HepG2 (cell line): ENCODE measurements around the gene CXCR5.

ENCODE experiments used
- CBFB ChIP-seq: sonication (generic); formaldehyde crosslinking; IDR thresholded peaks from 2 replicates; pipeline ENCODE4 v1.4.0; 2020; ENCODE audit warnings: missing genetic modification reagents
- FOXK2 ChIP-seq: fragments of 450-650 bp; IDR thresholded peaks from 2 replicates; pipeline ENCODE4 v1.6.1; 2016
- HDAC2 ChIP-seq: sonication (generic); formaldehyde crosslinking; IDR thresholded peaks from 2 replicates; pipeline ENCODE4 v1.4.0; 2020; ENCODE audit warnings: missing genetic modification reagents
- POLR2AphosphoS5 ChIP-seq: IDR thresholded peaks from 2 replicates; pipeline ENCODE4 v1.6.1; 2012; ENCODE audit warnings: low read depth, low read length
- YY1 ChIP-seq: IDR thresholded peaks from 2 replicates; pipeline ENCODE4 v1.6.1; 2011; ENCODE audit warnings: low read length, low read depth, moderate library complexity, mild to moderate bottlenecking; ENCODE audit not compliant: insufficient read depth, insufficient replicate concordance

DNA sequence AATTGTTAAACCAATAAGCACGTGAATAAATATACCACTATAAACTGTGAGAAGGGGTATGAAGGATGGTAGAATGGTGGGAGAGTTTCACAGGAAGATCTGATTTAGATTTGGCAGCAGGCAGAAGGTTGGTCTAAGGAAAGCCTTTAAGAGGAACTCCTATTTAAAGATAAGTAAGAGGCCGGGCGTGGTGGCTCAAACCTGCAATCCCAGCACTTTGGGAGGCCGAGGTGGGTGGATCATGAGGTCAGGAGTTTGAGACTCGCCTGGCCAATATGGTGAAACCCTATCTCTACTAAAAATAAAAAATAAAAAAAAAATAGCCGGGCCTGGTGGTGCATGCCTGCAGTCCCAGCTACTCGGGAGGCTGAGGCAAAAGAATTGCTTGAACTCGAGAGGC, 45.8 kb upstream of the CXCR5 start:
- TF ChIP-seq CBFB (CRISPR knock-in tag) (no peak), POLR2AphosphoS5 (no peak), FOXK2 (no peak), YY1 (no peak), HDAC2 (CRISPR knock-in tag) (no peak)
